ENCODE results near the gene CMTM8. TPM values are rescaled to one million over a fixed set of nuclear protein-coding genes. Genes with fewer than 3 reads are reported as not detected.

Gene CMTM8
- total and polyA plus RNA-seq, 12 donors, result 2.1 to 8.4 (median 3.5) TPM

DNA sequence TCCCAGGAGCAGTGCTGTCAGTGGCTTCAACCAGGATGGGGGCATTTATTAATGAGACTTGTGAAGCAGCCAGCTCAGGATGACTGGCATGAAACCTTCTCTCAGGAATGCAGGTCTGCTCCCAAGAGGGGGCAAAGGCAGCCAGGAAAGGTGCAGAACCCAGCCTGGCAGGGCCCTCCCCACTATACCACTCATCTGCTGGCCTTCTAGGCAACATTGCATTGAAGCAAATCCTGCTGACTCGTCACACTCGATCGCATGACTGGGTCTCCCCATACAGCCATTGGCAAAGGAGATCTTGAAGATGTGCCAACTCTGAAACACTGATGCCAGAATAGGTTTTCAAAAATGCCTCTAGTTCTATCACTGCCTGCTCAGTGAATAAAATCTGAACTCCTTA lies 87.4 kb downstream of the CMTM8 start:
- DNase-seq (no peak), ATAC-seq (no peak)
- Histone ChIP-seq H3K4me3 (no peak overlapping the region), H3K27ac (no peak overlapping the region), H3K27me3 (no peaks in the 10 kb centered on the region), H3K4me1 (peaks cover 0 to 30% (median 7%) of the 10 kb centered on the region in 9 donors), H3K36me3 (no peaks in the 10 kb centered on the region), H3K9me3 (no peaks in the 10 kb centered on the region)
- TF ChIP-seq, protein P1, sequence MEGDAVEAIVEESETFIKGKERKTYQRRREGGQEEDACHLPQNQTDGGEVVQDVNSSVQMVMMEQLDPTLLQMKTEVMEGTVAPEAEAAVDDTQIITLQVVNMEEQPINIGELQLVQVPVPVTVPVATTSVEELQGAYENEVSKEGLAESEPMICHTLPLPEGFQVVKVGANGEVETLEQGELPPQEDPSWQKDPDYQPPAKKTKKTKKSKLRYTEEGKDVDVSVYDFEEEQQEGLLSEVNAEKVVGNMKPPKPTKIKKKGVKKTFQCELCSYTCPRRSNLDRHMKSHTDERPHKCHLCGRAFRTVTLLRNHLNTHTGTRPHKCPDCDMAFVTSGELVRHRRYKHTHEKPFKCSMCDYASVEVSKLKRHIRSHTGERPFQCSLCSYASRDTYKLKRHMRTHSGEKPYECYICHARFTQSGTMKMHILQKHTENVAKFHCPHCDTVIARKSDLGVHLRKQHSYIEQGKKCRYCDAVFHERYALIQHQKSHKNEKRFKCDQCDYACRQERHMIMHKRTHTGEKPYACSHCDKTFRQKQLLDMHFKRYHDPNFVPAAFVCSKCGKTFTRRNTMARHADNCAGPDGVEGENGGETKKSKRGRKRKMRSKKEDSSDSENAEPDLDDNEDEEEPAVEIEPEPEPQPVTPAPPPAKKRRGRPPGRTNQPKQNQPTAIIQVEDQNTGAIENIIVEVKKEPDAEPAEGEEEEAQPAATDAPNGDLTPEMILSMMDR (IDR thresholded peaks at IDR 0.05), result no peak
- WGBS, 2 donors, result 47 to 70% methylated on average over 3 of the region's 3 CpGs
- intact Hi-C loops (cut with DNase I), result loop anchor here in 1 of 10 donors (2.0 kb wide), 1 partner anchor 19 kb away; no protein-coding TSS in a partner anchor

DNA sequence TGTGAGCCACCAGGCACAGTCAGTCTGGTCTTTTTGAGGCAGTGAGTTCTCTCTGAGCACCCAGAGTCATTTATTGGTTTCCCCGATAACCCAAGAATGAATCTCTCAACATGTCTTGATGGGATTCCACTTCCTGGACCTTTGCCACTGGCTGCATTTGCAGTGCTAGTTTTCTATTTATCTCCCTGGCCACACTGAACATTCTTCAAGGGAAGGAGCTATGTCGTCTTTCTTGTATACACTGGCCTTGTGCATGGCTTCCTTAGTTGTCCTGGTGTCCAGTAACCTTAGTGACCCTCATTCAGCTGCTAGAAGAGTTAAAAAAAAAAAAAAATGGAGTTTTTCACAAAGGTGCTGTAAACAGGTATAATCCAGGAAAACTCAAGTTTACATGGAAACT lies 88.3 kb downstream of the CMTM8 start:
- H3K36me3 ChIP-seq, result no peaks in the 10 kb centered on the region
- H3K4me1 ChIP-seq, result peaks cover 0 to 22% (median 2%) of the 10 kb centered on the region in 9 donors
- no peak for DNase-seq
- H3K27me3 ChIP-seq, result no peaks in the 10 kb centered on the region
- no peak for ATAC-seq
- H3K4me3 ChIP-seq, result no peak overlapping the region
- H3K27ac ChIP-seq, result no peak overlapping the region
- TF ChIP-seq, protein P1 (IDR thresholded peaks at IDR 0.05), result no peak
- no peaks in the 10 kb centered on the region for H3K9me3 ChIP-seq
- intact Hi-C loops (cut with DNase I), result loop anchor here in 1 of 10 donors (2.0 kb wide), 1 partner anchor 20 kb away; no protein-coding TSS in a partner anchor
- 45 to 58% methylated on average over 2 of the region's 2 CpGs for WGBS, 2 donors

DNA sequence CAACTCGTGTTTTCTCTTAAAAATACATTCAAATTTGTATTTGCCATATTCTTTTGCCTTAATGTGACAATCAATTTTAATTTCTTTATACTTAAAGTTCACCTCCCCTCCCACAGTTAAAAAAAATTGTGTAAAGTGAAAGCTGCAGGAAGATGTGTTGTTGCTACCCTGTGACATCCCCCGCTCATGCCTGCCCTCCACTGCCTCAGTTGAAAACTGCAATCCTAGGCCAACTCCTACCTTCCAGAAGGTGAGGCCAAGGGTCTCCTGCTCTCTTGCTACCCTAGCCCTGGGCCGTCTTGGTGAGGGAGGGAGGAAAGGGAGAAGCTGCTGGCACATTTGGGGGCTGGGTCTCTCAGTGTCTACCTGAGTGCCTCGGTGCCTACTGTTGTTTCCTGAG lies 96.2 kb downstream of the CMTM8 start:
- intact Hi-C loops (cut with DNase I), result loop anchor here in 8 of 10 donors (5.0 to 10.0 kb wide), 3 partner anchors 37 to 420 kb away; no protein-coding TSS in a partner anchor
- WGBS, 2 donors, result 87 to 93% methylated on average over 4 of the region's 4 CpGs
- ATAC-seq (peak in 1 of 8 donors; percentile 13), DNase-seq (no peak)
- H3K9me3 ChIP-seq, result peaks cover 0 to 5% (median 0%) of the 10 kb centered on the region in 11 donors
- peaks cover 0 to 24% (median 5%) of the 10 kb centered on the region in 9 donors for H3K4me1 ChIP-seq
- no peak overlapping the region for H3K27ac ChIP-seq
- H3K27me3 ChIP-seq, result no peaks in the 10 kb centered on the region
- TF ChIP-seq, protein P1 (IDR thresholded peaks at IDR 0.05), result peak in 4 of 9 donors; percentile 12 to 37 (median 14)
- H3K4me3 ChIP-seq, result no peak overlapping the region
- H3K36me3 ChIP-seq, result no peaks in the 10 kb centered on the region

DNA sequence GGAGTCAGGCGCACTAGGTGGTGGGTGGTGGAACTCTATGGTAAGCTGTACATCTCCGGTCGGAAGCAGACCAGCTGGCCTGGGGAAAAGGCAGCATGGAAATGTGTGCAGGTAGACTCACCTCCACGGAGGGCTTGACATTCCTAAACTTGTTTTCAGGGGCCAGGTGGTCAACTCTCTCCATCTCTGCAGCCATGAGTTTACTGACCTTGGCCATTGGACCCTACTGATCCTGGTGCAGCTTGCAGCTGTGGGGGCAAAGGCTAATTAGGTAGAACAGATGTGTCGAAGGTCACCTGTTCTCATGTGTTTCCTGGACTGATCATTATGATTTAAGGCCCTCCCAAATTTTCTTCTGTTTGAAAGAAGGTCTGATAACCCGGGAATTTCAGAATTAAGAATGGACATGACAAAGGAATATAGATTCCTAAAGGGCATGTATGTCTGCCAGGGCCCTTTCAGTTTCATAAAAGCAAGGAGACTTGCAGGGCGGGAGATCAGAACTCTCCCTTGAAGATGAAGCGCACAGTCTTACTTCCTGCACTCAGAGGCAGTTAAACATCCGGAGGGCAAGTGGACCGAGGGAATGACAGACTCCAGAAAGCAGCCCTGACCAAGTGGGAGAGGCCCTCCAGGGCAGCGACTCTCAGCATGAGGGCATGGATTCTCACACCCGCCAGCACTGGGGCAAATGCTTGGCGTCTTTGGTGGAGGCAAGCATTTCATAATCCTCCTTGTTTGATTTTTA lies 97.1 kb downstream of the CMTM8 start:
- no peaks in the 10 kb centered on the region for H3K36me3 ChIP-seq
- peaks cover 0 to 5% (median 0%) of the 10 kb centered on the region in 11 donors for H3K9me3 ChIP-seq
- H3K4me1 ChIP-seq, result peaks cover 0 to 24% (median 5%) of the 10 kb centered on the region in 9 donors
- DNase-seq, result no peak
- intact Hi-C loops (cut with DNase I), result loop anchor here in 8 of 10 donors (5.0 to 10.0 kb wide), 3 partner anchors 38 to 421 kb away; no protein-coding TSS in a partner anchor
- no peaks in the 10 kb centered on the region for H3K27me3 ChIP-seq
- 85 to 86% methylated on average over 13 of the region's 13 CpGs for WGBS, 2 donors
- no peak overlapping the region for H3K27ac ChIP-seq
- TF ChIP-seq, protein P1 (IDR thresholded peaks at IDR 0.05), result no peak
- no peak for ATAC-seq
- H3K4me3 ChIP-seq, result no peak overlapping the region

Data from heart right ventricle (tissue), 16 donors.